ENCODE results near the gene FBXO28.

The FBXO28 gene

DNA sequence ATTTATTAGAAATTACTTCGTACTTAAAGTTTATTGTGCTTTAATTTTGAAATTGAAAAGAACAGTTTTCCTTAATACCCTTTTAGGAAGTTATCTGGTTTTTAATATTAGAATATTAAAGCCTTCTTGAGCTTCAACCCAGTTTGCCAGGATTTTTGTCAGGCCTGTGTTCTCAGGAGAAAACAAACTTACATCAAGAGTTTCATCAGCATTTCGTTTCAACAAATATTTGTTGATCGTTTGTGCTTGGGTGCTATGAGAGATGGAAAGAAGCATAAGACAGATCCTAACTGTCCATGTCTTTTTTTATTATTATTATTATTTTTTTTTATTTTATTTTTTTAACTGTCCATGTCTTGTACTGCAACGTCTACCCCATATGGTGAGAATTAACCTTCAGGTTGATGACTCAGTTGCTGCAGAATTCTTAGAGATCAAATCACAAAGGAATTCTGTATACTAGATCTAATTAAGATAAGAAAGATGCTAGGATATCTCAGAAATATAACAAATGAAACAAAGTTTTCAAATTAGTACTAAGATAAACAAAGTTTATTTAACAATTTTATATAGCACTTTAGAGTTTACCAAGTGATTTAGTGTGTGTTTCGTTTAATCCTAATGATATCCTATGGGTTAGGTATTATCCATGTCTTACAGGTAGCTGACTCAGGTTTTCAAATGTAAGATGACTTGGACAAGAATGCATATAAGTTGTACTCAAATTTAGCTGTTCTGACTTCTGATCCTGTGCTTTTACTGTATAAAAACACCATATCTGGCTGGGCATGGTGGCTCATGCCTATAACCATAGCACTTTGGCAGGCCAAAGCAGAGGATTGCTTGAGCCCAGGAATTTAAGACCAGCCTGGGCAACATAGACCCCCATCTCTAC is 14.3 kb downstream of the FBXO28 start:
- peak overlapping the region; percentile 56 for H3K27ac ChIP-seq
- TF ChIP-seq CTCF (conservative IDR thresholded peaks at IDR 0.05) = no peak
- TF ChIP-seq ZFX (IDR thresholded peaks at IDR 0.05) = no peak

DNA sequence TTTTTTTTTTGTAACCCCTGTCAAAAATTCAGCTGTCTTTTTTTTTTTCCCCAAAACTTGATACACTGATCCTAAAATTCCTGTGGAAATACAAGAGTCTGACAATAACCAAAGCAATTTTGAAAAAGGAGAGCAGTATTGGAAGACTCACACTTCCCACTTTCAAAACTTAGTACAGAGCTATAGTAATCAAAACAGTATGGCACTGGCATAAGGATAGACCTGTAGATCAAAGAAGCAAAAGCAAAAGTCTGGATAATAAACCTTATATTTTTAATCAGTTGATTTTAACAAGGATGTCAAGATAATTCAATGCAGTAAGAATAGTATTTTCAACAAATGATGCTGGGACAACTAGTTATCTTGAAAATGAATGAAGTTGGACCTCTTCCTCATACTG is 17.3 kb downstream of the FBXO28 start:
- no peak for TF ChIP-seq CTCF (conservative IDR thresholded peaks at IDR 0.05)
- TF ChIP-seq ZFX (IDR thresholded peaks at IDR 0.05) = no peak
- no peak overlapping the region for H3K27ac ChIP-seq

DNA sequence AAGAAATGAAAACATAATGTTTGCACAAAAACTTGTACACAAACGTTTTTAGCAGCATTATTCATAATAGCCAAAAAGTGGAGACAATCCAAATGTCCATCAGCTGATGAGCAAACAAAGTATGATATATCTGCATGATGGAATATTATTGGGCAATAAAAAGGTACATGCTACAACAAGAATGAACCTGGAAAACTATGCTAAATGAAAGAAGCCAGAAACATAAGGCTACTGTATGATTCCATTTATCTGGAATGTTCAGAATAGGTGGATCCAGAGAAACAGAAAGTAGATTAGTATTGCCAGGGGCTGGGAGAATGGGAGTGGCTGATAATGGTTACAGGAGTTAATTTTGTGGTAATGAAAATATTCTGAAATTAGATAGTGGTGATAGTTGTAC is 19.0 kb downstream of the FBXO28 start:
- no peak for TF ChIP-seq ZFX (IDR thresholded peaks at IDR 0.05)
- TF ChIP-seq CTCF (conservative IDR thresholded peaks at IDR 0.05) = no peak
- H3K27ac ChIP-seq = peak overlapping the region; percentile 60; the same call in 1 of the 2 replicates

DNA sequence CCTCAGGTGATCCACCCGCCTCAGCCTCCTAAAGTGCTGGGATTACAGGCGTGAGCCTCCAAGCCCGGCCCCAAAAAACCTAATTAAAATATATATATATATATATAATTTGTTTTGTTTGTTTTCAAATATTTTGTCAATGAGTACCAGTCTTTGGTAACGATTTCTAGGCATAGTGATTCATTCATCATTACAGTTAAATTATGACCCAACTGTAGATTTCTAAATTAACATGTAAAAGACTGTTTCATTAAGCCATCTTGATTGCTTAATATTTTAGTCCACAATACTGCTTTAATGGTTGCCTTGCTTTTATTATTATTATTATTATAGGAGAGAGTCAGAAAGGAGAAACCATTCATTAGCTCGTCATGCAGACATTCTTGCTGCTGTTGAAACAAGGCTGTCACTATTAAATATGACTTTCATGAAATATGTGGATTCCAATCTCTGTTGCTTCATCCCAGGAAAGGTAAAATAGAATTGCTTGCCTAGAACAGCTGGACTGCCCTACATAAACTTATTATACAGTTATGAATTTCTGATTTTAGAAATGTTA is 19.9 kb downstream of the FBXO28 start:
- TF ChIP-seq ZFX (IDR thresholded peaks at IDR 0.05) (no peak), CTCF (conservative IDR thresholded peaks at IDR 0.05) (no peak)
- peak overlapping the region; percentile 36; the same call in 1 of the 2 replicates for H3K27ac ChIP-seq

- TF ChIP-seq ZFX (IDR thresholded peaks at IDR 0.05) (no peak), CTCF (conservative IDR thresholded peaks at IDR 0.05) (no peak)
Observed at GRCh38 chr1:224137518-224137917, 23.6 kb downstream of the FBXO28 start.

GRCh38 chr1:224138198-224138597 is 24.3 kb downstream of the FBXO28 start:
- H3K27ac ChIP-seq = peak overlapping the region; percentile 53; the same call in 1 of the 2 replicates
- TF ChIP-seq ZFX (IDR thresholded peaks at IDR 0.05) (no peak), CTCF (conservative IDR thresholded peaks at IDR 0.05) (no peak)

More at GRCh38 chr1:224137518-224137917, 23.6 kb downstream of the FBXO28 start:
- peak overlapping the region; percentile 53; the same call in 1 of the 2 replicates for H3K27ac ChIP-seq

DNA sequence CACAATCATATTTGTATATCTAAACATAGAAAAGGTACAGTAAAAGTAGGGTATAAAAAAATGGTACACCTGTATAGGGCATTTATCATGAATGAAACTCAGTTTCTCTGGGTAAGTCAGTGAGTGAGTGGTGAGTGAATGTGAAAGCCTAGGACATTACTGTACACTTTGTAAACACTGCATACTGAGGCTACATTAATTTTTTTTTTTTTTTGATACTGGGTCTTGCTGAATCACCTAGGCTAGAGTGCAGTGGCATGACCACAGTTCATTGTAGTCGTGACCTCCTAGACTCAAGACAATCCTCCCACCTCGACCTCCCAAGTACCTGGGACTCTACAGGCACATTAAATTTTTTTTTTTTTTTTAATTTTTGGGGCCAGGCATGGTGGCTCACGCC is 27.8 kb downstream of the FBXO28 start:
- TF ChIP-seq ZFX (IDR thresholded peaks at IDR 0.05) = no peak
- peak overlapping the region; percentile 84 for H3K27ac ChIP-seq

Data from C4-2B (cell line).